ENCODE data around the gene TSC22D2.

Gene TSC22D2

GRCh38 chr3:150388498-150389418 is 19.3 kb upstream of the TSC22D2 start:
- TF ChIP-seq CTCF (conservative IDR thresholded peaks at IDR 0.05) (no peak), ZFX (IDR thresholded peaks at IDR 0.05) (no peak)
- no peak overlapping the region for H3K27ac ChIP-seq

GRCh38 chr3:150390087-150390486 is 18.0 kb upstream of the TSC22D2 start:
- TF ChIP-seq CTCF (conservative IDR thresholded peaks at IDR 0.05), result no peak
- no peak for TF ChIP-seq ZFX (IDR thresholded peaks at IDR 0.05)
- H3K27ac ChIP-seq, result no peak overlapping the region

GRCh38 chr3:150391161-150391560 is 16.9 kb upstream of the TSC22D2 start:
- TF ChIP-seq CTCF (conservative IDR thresholded peaks at IDR 0.05) (no peak), ZFX (IDR thresholded peaks at IDR 0.05) (no peak)
- H3K27ac ChIP-seq, result no peak overlapping the region

GRCh38 chr3:150393745-150394144 is 14.4 kb upstream of the TSC22D2 start:
- no peak for TF ChIP-seq ZFX (IDR thresholded peaks at IDR 0.05)
- TF ChIP-seq CTCF (conservative IDR thresholded peaks at IDR 0.05), result no peak

GRCh38 chr3:150394606-150395005 is 13.5 kb upstream of the TSC22D2 start:
- no peak overlapping the region for H3K27ac ChIP-seq
- no peak for TF ChIP-seq ZFX (IDR thresholded peaks at IDR 0.05)
- TF ChIP-seq CTCF (conservative IDR thresholded peaks at IDR 0.05), result no peak

More at GRCh38 chr3:150393745-150394144, 14.4 kb upstream of the TSC22D2 start:
- H3K27ac ChIP-seq, result no peak overlapping the region

- TF ChIP-seq CTCF (conservative IDR thresholded peaks at IDR 0.05) (no peak), ZFX (IDR thresholded peaks at IDR 0.05) (no peak)
Measured at GRCh38 chr3:150396491-150396890, 11.6 kb upstream of the TSC22D2 start.

GRCh38 chr3:150396956-150397550 is 11.0 kb upstream of the TSC22D2 start:
- H3K27ac ChIP-seq, result no peak overlapping the region
- TF ChIP-seq ZFX (IDR thresholded peaks at IDR 0.05), result no peak
- TF ChIP-seq CTCF (conservative IDR thresholded peaks at IDR 0.05), result no peak

More at GRCh38 chr3:150396491-150396890, 11.6 kb upstream of the TSC22D2 start:
- H3K27ac ChIP-seq, result no peak overlapping the region
